Melanocyte of skin (primary cell): Measurements from ENCODE around the gene EPHX1. TPM values are rescaled to one million over a fixed set of nuclear protein-coding genes. Genes with fewer than 3 reads are reported as not detected.

Experiments
- total RNA-seq, 2 donors: library from RNA; depleted of rRNA; stranded (reverse); fragments of >200 nt; gene quantifications; 2 replicates each; pipeline ENCODE4 v1.2.3, GENCODE V29; 2012

Gene EPHX1
- 10 to 100 TPM; 44.4 to 56.6 TPM for total RNA-seq

GRCh38 chr1:225809842-225810578 is at the start of gene EPHX1:
Gene EPHX1, plus strand, starts transcription at chr1:225810124. Its CDS starts 18,606 bp downstream, at chr1:225828730.

GRCh38 chr1:225777583-225778336 is 32.2 kb upstream of the EPHX1 start, which contains the start of gene SRP9:
Gene SRP9, plus strand, starts transcription at chr1:225777826. Its CDS starts 115 bp downstream, at chr1:225777941.

DNA sequence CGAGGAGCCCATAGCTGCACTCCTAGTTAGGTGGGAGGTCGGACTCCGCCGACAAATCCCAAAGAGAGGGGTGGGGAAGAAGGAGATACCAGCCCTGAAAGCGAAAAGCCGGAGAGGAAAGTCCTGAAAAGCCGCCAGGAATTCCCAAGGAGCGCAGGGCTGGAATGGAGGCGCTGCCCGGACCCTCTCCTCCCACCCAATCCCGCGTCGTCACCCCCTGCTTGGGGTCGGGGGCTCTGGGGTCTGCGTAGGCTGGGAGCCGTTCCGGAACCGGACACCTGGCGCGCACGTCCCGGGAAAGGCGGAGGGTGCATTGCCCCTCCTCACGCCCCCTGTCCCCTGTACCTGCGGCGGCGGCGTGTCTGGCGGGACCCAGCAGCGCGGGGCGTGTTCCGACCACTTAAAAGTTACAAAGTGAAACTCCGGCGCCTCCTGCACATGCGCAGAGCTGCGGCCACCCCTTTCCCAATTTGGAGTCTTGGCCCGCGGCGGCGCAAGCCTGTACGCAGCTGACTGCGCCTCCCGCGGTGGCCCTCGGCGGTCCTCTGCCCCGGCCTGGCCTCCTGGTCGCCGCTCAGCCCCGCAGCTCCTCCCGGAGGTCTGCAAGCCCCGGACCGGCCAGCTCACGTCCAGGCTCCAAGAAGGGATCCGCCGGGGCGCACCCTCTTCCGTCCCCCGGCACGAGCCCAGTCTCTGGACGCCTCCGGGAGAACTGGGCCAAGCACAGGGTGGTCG is 72.2 kb downstream of the EPHX1 start, which contains the start of gene TMEM63A:
Gene TMEM63A, minus strand, starts transcription at position 422 of the 735 bp plus-strand sequence. CDS start 4,800 bp downstream, outside the sequence.

GRCh38 chr1:225888898-225889601 is 79.1 kb downstream of the EPHX1 start, which contains the start of gene LEFTY1:
Gene LEFTY1, minus strand, starts transcription at chr1:225889146. Its CDS starts 80 bp downstream, at chr1:225889066.

Other genes starting within 250 kb of the EPHX1 start
- gene ENAH, start 157.0 kb upstream of the EPHX1 start, total RNA-seq: 10 to 100 TPM; 32.7 to 51.3 TPM
- 100 to 1,000 TPM; 129 to 187 TPM for gene SRP9, start 32.3 kb upstream of the EPHX1 start, total RNA-seq
- gene TMEM63A, start 72.3 kb downstream of the EPHX1 start, total RNA-seq: 10 to 100 TPM; 22.0 to 26.0 TPM
- not detected for gene LEFTY1, start 79.0 kb downstream of the EPHX1 start, total RNA-seq
- 10 to 100 TPM; 36.8 to 37.3 TPM for gene PYCR2, start 114.1 kb downstream of the EPHX1 start, total RNA-seq
- gene LEFTY2, start 131.1 kb downstream of the EPHX1 start, total RNA-seq: not detected
- 10 to 100 TPM; 14.8 to 26.3 TPM for gene SDE2, start 189.2 kb downstream of the EPHX1 start, total RNA-seq